ENCODE measurements around the gene IER3. TPM values are rescaled to one million over a fixed set of nuclear protein-coding genes. Genes with fewer than 3 reads are reported as not detected.
"Not testable (repeated sequence)": the region's sequence is repeated elsewhere in the genome, so short reads cannot be mapped to it uniquely, and the experiment has no call there.

The IER3 gene
- polyA plus RNA-seq, 1 of the 3 experiments (the other 2 are of a cell fraction), result 12.9 TPM

DNA sequence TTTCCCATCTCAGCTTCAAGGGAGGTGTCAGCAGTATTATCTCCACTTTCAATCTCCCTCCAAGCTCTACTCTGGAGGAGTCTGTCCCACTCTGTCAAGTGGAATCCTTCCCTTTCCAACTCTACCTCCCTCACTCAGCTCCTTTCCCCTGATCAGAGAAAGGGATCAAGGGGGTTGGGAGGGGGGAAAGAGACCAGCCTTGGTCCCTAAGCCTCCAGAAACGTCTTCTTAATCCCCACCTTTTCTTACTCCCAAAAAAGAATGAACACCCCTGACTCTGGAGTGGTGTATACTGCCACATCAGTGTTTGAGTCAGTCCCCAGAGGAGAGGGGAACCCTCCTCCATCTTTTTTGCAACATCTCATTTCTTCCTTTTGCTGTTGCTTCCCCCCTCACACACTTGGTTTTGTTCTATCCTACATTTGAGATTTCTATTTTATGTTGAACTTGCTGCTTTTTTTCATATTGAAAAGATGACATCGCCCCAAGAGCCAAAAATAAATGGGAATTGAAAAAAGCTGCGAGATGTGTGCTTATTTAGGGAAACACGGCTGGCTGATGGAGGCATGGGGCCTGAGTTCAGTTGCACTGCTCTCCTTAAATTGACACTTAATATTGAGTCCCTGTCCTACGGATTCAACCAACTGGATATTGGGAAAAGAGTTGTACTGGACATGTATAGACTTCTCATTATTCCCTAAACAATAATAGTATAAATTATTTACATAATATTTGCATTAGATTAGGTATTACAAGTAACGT, 19.3 kb downstream of the IER3 start:
- TF ChIP-seq TEAD4 (IDR thresholded peaks at IDR 0.05; ENCODE audit: borderline replicate concordance, insufficient read depth) (no peak), TAF1 (IDR thresholded peaks at IDR 0.05; ENCODE audit: borderline replicate concordance, low read depth, low read length) (no peak), TCF12 (IDR thresholded peaks at IDR 0.05) (no peak), RAD21 (IDR thresholded peaks at IDR 0.05; ENCODE audit: low read length) (no peak), EZH2phosphoT487 (IDR thresholded peaks at IDR 0.05; ENCODE audit: borderline replicate concordance, low read depth) (no peak), POLR2AphosphoS5 (IDR thresholded peaks at IDR 0.05; ENCODE audit: low read depth, low read length) (peak; percentile 60; the same call in 1 of the 2 replicates), SIN3A (IDR thresholded peaks at IDR 0.05; ENCODE audit: borderline replicate concordance, low read depth, low read length) (no peak; the same call in 1 of the 2 replicates), ELF1 (IDR thresholded peaks at IDR 0.05) (no peak)
- TF ChIP-seq, protein P1, sequence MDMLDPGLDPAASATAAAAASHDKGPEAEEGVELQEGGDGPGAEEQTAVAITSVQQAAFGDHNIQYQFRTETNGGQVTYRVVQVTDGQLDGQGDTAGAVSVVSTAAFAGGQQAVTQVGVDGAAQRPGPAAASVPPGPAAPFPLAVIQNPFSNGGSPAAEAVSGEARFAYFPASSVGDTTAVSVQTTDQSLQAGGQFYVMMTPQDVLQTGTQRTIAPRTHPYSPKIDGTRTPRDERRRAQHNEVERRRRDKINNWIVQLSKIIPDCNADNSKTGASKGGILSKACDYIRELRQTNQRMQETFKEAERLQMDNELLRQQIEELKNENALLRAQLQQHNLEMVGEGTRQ (IDR thresholded peaks at IDR 0.05; ENCODE audit: borderline replicate concordance, low read depth, low read length), result no peak
- TF ChIP-seq, protein P2, sequence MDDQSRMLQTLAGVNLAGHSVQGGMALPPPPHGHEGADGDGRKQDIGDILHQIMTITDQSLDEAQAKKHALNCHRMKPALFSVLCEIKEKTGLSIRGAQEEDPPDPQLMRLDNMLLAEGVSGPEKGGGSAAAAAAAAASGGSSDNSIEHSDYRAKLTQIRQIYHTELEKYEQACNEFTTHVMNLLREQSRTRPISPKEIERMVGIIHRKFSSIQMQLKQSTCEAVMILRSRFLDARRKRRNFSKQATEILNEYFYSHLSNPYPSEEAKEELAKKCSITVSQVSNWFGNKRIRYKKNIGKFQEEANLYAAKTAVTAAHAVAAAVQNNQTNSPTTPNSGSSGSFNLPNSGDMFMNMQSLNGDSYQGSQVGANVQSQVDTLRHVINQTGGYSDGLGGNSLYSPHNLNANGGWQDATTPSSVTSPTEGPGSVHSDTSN (IDR thresholded peaks at IDR 0.05), result no peak; the same call in 1 of the 2 replicates
- TF ChIP-seq, protein P3, sequence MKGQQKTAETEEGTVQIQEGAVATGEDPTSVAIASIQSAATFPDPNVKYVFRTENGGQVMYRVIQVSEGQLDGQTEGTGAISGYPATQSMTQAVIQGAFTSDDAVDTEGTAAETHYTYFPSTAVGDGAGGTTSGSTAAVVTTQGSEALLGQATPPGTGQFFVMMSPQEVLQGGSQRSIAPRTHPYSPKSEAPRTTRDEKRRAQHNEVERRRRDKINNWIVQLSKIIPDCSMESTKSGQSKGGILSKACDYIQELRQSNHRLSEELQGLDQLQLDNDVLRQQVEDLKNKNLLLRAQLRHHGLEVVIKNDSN (IDR thresholded peaks at IDR 0.05; ENCODE audit: borderline replicate concordance, low read depth), result no peak
- TF ChIP-seq, protein P4, sequence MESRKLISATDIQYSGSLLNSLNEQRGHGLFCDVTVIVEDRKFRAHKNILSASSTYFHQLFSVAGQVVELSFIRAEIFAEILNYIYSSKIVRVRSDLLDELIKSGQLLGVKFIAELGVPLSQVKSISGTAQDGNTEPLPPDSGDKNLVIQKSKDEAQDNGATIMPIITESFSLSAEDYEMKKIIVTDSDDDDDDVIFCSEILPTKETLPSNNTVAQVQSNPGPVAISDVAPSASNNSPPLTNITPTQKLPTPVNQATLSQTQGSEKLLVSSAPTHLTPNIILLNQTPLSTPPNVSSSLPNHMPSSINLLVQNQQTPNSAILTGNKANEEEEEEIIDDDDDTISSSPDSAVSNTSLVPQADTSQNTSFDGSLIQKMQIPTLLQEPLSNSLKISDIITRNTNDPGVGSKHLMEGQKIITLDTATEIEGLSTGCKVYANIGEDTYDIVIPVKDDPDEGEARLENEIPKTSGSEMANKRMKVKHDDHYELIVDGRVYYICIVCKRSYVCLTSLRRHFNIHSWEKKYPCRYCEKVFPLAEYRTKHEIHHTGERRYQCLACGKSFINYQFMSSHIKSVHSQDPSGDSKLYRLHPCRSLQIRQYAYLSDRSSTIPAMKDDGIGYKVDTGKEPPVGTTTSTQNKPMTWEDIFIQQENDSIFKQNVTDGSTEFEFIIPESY (IDR thresholded peaks at IDR 0.05; ENCODE audit: borderline replicate concordance, low read depth), result 0 out of 2 replicates have a peak, but pooled peaks have one; percentile 47
- CTCF ChIA-PET, result interaction anchor here (1.0 to 42.4 kb wide), 6 partner anchors 13 to 189 kb away, joined by 3 to 838 read pairs (median 4); partner anchors contain the start of genes DHX16, FLOT1, NRM and PPP1R18

DNA sequence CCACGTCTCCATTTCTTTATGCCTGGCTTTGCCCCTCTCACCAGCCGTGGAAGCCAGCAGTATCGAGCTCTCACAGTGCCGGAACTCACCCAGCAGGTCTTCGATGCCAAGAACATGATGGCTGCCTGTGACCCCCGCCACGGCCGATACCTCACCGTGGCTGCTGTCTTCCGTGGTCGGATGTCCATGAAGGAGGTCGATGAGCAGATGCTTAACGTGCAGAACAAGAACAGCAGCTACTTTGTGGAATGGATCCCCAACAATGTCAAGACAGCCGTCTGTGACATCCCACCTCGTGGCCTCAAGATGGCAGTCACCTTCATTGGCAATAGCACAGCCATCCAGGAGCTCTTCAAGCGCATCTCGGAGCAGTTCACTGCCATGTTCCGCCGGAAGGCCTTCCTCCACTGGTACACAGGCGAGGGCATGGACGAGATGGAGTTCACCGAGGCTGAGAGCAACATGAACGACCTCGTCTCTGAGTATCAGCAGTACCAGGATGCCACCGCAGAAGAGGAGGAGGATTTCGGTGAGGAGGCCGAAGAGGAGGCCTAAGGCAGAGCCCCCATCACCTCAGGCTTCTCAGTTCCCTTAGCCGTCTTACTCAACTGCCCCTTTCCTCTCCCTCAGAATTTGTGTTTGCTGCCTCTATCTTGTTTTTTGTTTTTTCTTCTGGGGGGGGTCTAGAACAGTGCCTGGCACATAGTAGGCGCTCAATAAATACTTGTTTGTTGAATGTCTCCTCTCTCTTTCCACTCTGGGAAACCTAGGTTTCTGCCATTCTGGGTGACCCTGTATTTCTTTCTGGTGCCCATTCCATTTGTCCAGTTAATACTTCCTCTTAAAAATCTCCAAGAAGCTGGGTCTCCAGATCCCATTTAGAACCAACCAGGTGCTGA, 20.3 kb downstream of the IER3 start:
- Histone ChIP-seq H3K9ac (peak overlapping the region; percentile 100), H3K4me2 (peak overlapping the region; percentile 91), H3K4me3 (ENCODE audit: low read depth in 2 of 2, low read length in 1 of 2) (peak overlapping the region; percentile 25 to 93; a peak in 3 of 4 replicates), H3K27ac (ENCODE audit: low read depth in 2 of 2, low read length in 1 of 2) (peak overlapping the region; percentile 56 to 93), H4K20me1 (ENCODE audit: insufficient read depth) (peaks cover 58% of the 10 kb centered on the region), H3K36me3 (replicated peaks in 1 of 2; ENCODE audit: control insufficient read depth in 1 of 2, insufficient read depth in 2 of 2, low read length in 1 of 2) (peaks cover 35 to 44% of the 10 kb centered on the region in 2 experiments), H3F3A (replicated peaks; ENCODE audit: insufficient read depth) (peaks cover 78% of the 10 kb centered on the region), H3K79me2 (ENCODE audit: insufficient read depth) (peaks cover 64% of the 10 kb centered on the region), H3K4me1 (ENCODE audit: control insufficient read depth in 1 of 2, insufficient read depth in 2 of 2, low read depth in 1 of 2, low read length in 1 of 2) (peaks cover 24 to 37% of the 10 kb centered on the region in 2 experiments)
- not testable (repeated sequence) for H2AFZ ChIP-seq (ENCODE audit: low read depth); H3K9me3 ChIP-seq; H3K27me3 ChIP-seq (ENCODE audit: insufficient read depth); H3K9me2 ChIP-seq; DNase-seq
- WGBS (ENCODE audit: low lambda C conversion rate), result 39% methylated on average over 12 of the region's 29 CpGs
- POLR2A ChIA-PET, result interaction anchor here (0.6 to 1.9 kb wide), 4 partner anchors 8 to 107 kb away, joined by 4 to 8 read pairs (median 4); partner anchors contain the start of genes DHX16 and PPP1R10
- CTCF ChIA-PET, result interaction anchor here (0.7 to 42.4 kb wide), 8 partner anchors 9 to 190 kb away, joined by 3 to 838 read pairs (median 4); partner anchors contain the start of genes DHX16, FLOT1, NRM and PPP1R18

More for the DNA sequence above, 19.3 kb downstream of the IER3 start:
- no peak for DNase-seq
- no peaks in the 10 kb centered on the region for H3K9me3 ChIP-seq
- no peaks in the 10 kb centered on the region for H3K27me3 ChIP-seq (ENCODE audit: insufficient read depth)
- WGBS (ENCODE audit: low lambda C conversion rate), result 59% methylated on average over 6 of the region's 6 CpGs
- peak overlapping the region; percentile 100; the same call in 1 of the 2 replicates for H3K9ac ChIP-seq
- peak overlapping the region in 1 of 2 experiments; percentile 15; a peak in 1 of 4 replicates for H3K4me3 ChIP-seq (ENCODE audit: low read depth in 2 of 2, low read length in 1 of 2)
- H3K27ac ChIP-seq (ENCODE audit: low read depth in 2 of 2, low read length in 1 of 2), result peak overlapping the region; percentile 44 to 93
- H3K4me2 ChIP-seq, result peak overlapping the region; percentile 91
- no peaks in the 10 kb centered on the region for H3K9me2 ChIP-seq
- H3K36me3 ChIP-seq (replicated peaks in 1 of 2; ENCODE audit: control insufficient read depth in 1 of 2, insufficient read depth in 2 of 2, low read length in 1 of 2), result peaks cover 45 to 53% of the 10 kb centered on the region in 2 experiments
- POLR2A ChIA-PET, result interaction anchor here (0.6 to 1.9 kb wide), 4 partner anchors 46 to 108 kb away, joined by 3 to 8 read pairs (median 4); partner anchors contain the start of genes DHX16 and PPP1R10
- H3F3A ChIP-seq (replicated peaks; ENCODE audit: insufficient read depth), result peaks cover 88% of the 10 kb centered on the region
- peaks cover 55% of the 10 kb centered on the region for H3K79me2 ChIP-seq (ENCODE audit: insufficient read depth)
- no peak overlapping the region for H2AFZ ChIP-seq (ENCODE audit: low read depth)
- peaks cover 21 to 31% of the 10 kb centered on the region in 2 experiments for H3K4me1 ChIP-seq (ENCODE audit: control insufficient read depth in 1 of 2, insufficient read depth in 2 of 2, low read depth in 1 of 2, low read length in 1 of 2)
- peaks cover 58% of the 10 kb centered on the region for H4K20me1 ChIP-seq (ENCODE audit: insufficient read depth)
